ENCODE results near the gene SMIM33.
A peak's percentile ranks its signal among the peaks of the same experiment; 100 is the strongest.

Gene SMIM33

DNA sequence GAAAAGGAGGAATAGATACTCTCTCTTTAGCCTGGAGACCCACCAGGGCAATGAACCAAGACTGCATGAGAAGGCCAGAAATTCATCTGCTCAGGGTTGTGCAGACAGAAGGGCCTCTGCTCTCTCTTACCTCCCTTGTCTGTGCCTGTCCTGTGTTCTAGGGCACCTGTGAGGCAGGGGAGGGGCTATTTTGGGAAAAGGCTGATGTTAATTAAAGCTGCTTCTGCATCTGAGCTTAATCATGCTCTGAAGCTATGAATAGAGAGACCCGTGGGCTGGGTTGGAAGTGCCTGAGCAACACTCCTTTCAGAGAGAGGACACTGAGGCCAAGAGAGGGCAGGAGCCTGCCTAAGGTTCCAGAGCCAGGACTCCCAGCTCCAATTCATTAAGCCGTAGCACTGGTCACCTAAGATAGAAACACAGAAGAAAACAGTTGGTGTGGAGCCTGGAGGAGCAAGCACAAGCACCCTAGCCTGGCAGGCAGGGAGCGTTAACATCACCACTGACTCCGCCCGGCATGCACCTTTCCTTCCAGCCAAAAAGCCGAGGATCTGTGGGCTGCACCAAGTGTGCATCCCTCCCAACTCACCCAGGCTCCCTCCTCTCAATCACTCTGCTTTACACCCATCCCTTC lies 43.2 kb downstream of the SMIM33 start:
- no peak overlapping the region for H3K4me3 ChIP-seq (ENCODE audit: low read length)
- no peaks in the 10 kb centered on the region for H3K27me3 ChIP-seq (ENCODE audit: insufficient read depth, low read length)
- no peak overlapping the region for H3K27ac ChIP-seq (ENCODE audit: low read depth, low read length)
- no peak overlapping the region for H3K9ac ChIP-seq (ENCODE audit: low read depth, low read length)
- no peaks in the 10 kb centered on the region for H3K9me3 ChIP-seq (ENCODE audit: insufficient read depth, low read depth, low read length)
- WGBS = 92% methylated on average over 6 of the region's 6 CpGs
- no peaks in the 10 kb centered on the region for H3K36me3 ChIP-seq (ENCODE audit: insufficient read depth, low read length)
- H3K4me1 ChIP-seq (ENCODE audit: insufficient read depth, low read length) = peaks cover 12% of the 10 kb centered on the region; the same call in 1 of the 2 replicates

DNA sequence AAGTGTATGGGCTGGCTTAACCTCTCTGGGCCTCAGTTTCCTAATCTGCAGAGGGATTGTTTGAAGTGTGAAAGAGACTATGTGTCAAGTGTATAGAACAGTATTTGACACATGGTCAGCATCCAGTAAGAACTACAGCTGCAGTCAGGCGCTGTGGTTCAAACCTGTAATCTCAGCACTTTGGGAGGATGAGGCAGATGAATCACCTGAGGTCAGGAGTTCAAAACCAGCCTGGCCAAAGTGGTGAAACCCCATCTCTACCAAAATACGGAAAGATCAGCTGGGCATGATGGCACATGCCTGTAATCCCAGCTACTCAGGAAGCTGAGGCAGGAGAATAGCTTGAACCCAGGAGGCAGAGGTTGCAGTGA lies 43.7 kb downstream of the SMIM33 start:
- no peak overlapping the region for H3K27ac ChIP-seq (ENCODE audit: low read depth, low read length)
- H3K36me3 ChIP-seq (ENCODE audit: insufficient read depth, low read length) = no peaks in the 10 kb centered on the region
- peaks cover 12% of the 10 kb centered on the region; the same call in 1 of the 2 replicates for H3K4me1 ChIP-seq (ENCODE audit: insufficient read depth, low read length)
- WGBS = 95% methylated on average over 2 of the region's 2 CpGs
- H3K27me3 ChIP-seq (ENCODE audit: insufficient read depth, low read length) = no peaks in the 10 kb centered on the region
- H3K9me3 ChIP-seq (ENCODE audit: insufficient read depth, low read depth, low read length) = no peaks in the 10 kb centered on the region
- H3K4me3 ChIP-seq (ENCODE audit: low read length) = no peak overlapping the region
- no peak overlapping the region for H3K9ac ChIP-seq (ENCODE audit: low read depth, low read length)

DNA sequence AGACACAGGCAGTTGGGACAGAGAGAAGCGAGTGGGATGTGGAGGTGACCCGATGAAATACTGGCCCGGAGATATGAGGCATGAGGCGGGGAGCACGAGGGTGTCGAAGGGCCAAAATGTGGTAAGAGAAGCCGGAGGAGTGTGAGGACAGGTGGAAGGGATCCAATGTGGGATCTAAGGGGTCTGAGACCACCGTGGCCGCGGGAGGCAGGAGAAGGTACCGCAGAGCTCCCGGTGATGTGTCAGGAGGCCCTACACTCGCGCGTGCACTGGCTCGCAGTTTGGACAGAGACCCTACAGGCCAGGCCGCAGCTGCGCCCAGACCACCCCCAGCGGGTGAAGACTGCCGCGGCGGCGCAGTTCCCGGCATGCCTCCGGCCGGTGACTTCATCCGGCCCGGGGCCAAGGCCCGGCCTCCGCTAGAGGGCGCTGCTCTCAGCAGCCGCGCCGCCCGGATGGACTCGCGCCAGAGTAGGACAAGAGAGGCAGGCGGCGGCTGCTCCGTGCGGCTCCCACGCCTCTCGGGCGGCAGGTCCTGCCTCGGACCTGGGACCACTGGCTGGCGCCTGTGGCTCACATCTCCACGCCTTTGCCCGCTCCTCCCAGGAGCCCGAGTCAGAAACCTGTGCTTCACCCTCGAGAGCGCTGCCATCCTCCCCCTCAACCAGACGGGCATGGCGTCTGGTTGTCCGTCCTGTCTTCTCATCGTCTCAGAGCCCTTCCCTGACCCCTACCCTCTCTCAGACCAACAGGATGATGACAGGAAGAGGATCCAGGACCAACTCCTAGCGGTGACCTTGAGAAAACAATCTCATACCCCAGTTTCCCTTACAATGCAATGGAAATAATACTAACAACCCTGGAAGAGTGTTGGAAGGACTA lies 47.1 kb downstream of the SMIM33 start:
- Histone ChIP-seq H3K4me3 (ENCODE audit: low read length) (peak overlapping the region; percentile 58), H3K27ac (ENCODE audit: low read depth, low read length) (peak overlapping the region; percentile 71; the same call in 1 of the 2 replicates), H3K9ac (ENCODE audit: low read depth, low read length) (peak overlapping the region; percentile 70), H3K4me1 (ENCODE audit: insufficient read depth, low read length) (peaks cover 12% of the 10 kb centered on the region; the same call in 1 of the 2 replicates), H3K27me3 (ENCODE audit: insufficient read depth, low read length) (no peaks in the 10 kb centered on the region), H3K9me3 (ENCODE audit: insufficient read depth, low read depth, low read length) (no peaks in the 10 kb centered on the region), H3K36me3 (ENCODE audit: insufficient read depth, low read length) (no peaks in the 10 kb centered on the region)
- 17% methylated on average over 56 of the region's 56 CpGs for WGBS
